ENCODE data around the gene RELN. TPM values are rescaled to one million over a fixed set of nuclear protein-coding genes. Genes with fewer than 3 reads are reported as not detected.

RELN gene
- total RNA-seq, 1 experiment from 2014 or later, result 0.20 TPM

DNA sequence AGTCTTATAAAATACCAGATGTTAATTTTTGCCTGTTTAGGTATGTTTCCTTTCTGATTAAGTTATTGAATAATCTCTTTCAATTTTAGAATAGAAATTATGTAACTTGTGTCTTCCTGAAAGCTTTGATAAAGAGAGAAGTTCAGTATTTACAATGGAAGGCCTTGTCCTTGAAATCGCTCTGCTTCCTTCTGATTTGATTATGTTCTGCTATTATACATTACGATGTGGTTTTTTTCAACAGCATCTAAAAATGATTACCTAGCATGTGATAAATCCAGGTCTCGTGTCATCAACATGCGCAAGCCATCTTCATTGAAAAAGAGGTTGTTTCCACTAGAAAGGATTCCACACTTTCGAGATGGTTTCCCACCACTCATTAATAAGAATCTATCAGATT is 447.0 kb downstream of the RELN start (continued):
- TF ChIP-seq SP1 (CRISPR knock-in tag; conservative IDR thresholded peaks at IDR 0.05), result no peak
- TF ChIP-seq ZNF232 (CRISPR knock-in tag; IDR thresholded peaks at IDR 0.05), result no peak

DNA sequence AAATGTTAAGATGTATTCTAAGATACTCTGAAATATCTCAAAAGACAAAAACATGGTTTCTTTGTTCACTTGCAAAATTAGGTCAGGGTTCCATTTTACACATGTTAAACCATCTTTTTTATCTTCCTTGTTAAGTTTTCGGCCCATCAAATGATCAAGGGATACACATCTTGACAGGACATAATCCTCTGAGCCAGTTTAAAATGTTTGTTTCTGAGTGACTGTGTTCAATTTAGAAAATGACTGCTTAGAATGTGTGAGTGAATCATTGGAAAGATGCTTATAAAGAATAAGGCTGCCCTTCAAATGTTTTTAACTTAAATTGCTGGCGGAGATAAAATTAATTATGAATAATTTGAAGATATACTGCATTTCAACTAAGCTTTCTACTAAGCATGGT is 447.5 kb downstream of the RELN start:
- no peak overlapping the region for H3K27ac Mint-ChIP-seq
- H3K36me3 Mint-ChIP-seq, result no peaks in the 10 kb centered on the region
- no peak for DNase-seq (ENCODE audit: low spot score)
- ChIA-PET CTCF (no interaction called here), POLR2A (no interaction called here)
- H3K4me1 Mint-ChIP-seq, result no peaks in the 10 kb centered on the region
- no peaks in the 10 kb centered on the region for H3K27me3 Mint-ChIP-seq (ENCODE audit: low read depth)
- peaks cover 5% of the 10 kb centered on the region; the same call in 1 of the 2 replicates for H3K9me3 Mint-ChIP-seq
- H3K4me3 Mint-ChIP-seq, result no peak overlapping the region
- ATAC-seq, result no peak
- TF ChIP-seq, protein P1, sequence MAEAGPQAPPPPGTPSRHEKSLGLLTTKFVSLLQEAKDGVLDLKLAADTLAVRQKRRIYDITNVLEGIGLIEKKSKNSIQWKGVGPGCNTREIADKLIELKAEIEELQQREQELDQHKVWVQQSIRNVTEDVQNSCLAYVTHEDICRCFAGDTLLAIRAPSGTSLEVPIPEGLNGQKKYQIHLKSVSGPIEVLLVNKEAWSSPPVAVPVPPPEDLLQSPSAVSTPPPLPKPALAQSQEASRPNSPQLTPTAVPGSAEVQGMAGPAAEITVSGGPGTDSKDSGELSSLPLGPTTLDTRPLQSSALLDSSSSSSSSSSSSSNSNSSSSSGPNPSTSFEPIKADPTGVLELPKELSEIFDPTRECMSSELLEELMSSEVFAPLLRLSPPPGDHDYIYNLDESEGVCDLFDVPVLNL (CRISPR knock-in tag; IDR thresholded peaks at IDR 0.05; ENCODE audit: borderline replicate concordance, low read depth), result no peak
- TF ChIP-seq MYBL2 (CRISPR knock-in tag; IDR thresholded peaks at IDR 0.05), result no peak
- TF ChIP-seq ESRRA (CRISPR knock-in tag; IDR thresholded peaks at IDR 0.05; ENCODE audit: borderline replicate concordance), result no peak
- TF ChIP-seq RORB (CRISPR knock-in tag; IDR thresholded peaks at IDR 0.05), result no peak
- no peak for TF ChIP-seq NR3C1 (CRISPR knock-in tag; conservative IDR thresholded peaks at IDR 0.05; ENCODE audit: low read depth)
- no peak for TF ChIP-seq CREM (CRISPR knock-in tag; IDR thresholded peaks at IDR 0.05)
- TF ChIP-seq RELA (CRISPR knock-in tag; IDR thresholded peaks at IDR 0.05; ENCODE audit: borderline replicate concordance), result no peak
- TF ChIP-seq JAZF1 (CRISPR knock-in tag; IDR thresholded peaks at IDR 0.05), result no peak
- no peak for TF ChIP-seq NR1H2 (CRISPR knock-in tag; IDR thresholded peaks at IDR 0.05)
- no peak for TF ChIP-seq SOX15 (CRISPR knock-in tag; IDR thresholded peaks at IDR 0.05)
- TF ChIP-seq, protein P2, sequence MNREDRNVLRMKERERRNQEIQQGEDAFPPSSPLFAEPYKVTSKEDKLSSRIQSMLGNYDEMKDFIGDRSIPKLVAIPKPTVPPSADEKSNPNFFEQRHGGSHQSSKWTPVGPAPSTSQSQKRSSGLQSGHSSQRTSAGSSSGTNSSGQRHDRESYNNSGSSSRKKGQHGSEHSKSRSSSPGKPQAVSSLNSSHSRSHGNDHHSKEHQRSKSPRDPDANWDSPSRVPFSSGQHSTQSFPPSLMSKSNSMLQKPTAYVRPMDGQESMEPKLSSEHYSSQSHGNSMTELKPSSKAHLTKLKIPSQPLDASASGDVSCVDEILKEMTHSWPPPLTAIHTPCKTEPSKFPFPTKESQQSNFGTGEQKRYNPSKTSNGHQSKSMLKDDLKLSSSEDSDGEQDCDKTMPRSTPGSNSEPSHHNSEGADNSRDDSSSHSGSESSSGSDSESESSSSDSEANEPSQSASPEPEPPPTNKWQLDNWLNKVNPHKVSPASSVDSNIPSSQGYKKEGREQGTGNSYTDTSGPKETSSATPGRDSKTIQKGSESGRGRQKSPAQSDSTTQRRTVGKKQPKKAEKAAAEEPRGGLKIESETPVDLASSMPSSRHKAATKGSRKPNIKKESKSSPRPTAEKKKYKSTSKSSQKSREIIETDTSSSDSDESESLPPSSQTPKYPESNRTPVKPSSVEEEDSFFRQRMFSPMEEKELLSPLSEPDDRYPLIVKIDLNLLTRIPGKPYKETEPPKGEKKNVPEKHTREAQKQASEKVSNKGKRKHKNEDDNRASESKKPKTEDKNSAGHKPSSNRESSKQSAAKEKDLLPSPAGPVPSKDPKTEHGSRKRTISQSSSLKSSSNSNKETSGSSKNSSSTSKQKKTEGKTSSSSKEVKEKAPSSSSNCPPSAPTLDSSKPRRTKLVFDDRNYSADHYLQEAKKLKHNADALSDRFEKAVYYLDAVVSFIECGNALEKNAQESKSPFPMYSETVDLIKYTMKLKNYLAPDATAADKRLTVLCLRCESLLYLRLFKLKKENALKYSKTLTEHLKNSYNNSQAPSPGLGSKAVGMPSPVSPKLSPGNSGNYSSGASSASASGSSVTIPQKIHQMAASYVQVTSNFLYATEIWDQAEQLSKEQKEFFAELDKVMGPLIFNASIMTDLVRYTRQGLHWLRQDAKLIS (CRISPR knock-in tag; IDR thresholded peaks at IDR 0.05; ENCODE audit: borderline replicate concordance), result no peak
- TF ChIP-seq, protein P3, sequence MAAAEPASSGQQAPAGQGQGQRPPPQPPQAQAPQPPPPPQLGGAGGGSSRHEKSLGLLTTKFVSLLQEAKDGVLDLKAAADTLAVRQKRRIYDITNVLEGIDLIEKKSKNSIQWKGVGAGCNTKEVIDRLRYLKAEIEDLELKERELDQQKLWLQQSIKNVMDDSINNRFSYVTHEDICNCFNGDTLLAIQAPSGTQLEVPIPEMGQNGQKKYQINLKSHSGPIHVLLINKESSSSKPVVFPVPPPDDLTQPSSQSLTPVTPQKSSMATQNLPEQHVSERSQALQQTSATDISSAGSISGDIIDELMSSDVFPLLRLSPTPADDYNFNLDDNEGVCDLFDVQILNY (CRISPR knock-in tag; IDR thresholded peaks at IDR 0.05), result no peak

DNA sequence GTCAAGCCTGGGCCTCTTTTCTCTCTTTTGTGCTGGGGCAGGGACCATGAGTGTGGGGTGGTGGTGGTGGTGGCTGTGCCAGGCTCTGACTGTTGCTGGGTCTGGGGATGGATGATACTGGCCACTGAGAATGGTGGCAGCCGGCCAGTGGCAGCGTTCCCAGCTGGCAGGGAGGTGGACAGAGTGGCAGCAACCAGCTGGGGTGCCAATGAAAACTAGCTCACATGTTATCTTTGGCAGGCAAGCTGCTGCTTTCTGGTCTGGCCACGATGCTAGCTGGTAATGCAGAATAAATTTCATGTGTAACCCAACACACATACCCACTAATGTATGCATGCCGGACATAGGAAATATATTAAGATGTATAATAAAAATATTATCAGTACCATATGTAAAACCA is 448.4 kb downstream of the RELN start:
- TF ChIP-seq, protein P4, sequence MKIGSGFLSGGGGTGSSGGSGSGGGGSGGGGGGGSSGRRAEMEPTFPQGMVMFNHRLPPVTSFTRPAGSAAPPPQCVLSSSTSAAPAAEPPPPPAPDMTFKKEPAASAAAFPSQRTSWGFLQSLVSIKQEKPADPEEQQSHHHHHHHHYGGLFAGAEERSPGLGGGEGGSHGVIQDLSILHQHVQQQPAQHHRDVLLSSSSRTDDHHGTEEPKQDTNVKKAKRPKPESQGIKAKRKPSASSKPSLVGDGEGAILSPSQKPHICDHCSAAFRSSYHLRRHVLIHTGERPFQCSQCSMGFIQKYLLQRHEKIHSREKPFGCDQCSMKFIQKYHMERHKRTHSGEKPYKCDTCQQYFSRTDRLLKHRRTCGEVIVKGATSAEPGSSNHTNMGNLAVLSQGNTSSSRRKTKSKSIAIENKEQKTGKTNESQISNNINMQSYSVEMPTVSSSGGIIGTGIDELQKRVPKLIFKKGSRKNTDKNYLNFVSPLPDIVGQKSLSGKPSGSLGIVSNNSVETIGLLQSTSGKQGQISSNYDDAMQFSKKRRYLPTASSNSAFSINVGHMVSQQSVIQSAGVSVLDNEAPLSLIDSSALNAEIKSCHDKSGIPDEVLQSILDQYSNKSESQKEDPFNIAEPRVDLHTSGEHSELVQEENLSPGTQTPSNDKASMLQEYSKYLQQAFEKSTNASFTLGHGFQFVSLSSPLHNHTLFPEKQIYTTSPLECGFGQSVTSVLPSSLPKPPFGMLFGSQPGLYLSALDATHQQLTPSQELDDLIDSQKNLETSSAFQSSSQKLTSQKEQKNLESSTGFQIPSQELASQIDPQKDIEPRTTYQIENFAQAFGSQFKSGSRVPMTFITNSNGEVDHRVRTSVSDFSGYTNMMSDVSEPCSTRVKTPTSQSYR (CRISPR knock-in tag; IDR thresholded peaks at IDR 0.05), result no peak
- TF ChIP-seq MXD4 (CRISPR knock-in tag; IDR thresholded peaks at IDR 0.05; ENCODE audit: borderline replicate concordance), result no peak
- TF ChIP-seq, protein P1 (CRISPR knock-in tag; IDR thresholded peaks at IDR 0.05; ENCODE audit: borderline replicate concordance, low read depth), result no peak
- TF ChIP-seq, protein P5, sequence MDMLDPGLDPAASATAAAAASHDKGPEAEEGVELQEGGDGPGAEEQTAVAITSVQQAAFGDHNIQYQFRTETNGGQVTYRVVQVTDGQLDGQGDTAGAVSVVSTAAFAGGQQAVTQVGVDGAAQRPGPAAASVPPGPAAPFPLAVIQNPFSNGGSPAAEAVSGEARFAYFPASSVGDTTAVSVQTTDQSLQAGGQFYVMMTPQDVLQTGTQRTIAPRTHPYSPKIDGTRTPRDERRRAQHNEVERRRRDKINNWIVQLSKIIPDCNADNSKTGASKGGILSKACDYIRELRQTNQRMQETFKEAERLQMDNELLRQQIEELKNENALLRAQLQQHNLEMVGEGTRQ (CRISPR knock-in tag; IDR thresholded peaks at IDR 0.05), result no peak
- ChIA-PET POLR2A (no interaction called here), CTCF (no interaction called here)
- H3K4me1 Mint-ChIP-seq, result no peaks in the 10 kb centered on the region
- H3K36me3 Mint-ChIP-seq, result no peaks in the 10 kb centered on the region
- no peak overlapping the region for H3K4me3 Mint-ChIP-seq
- ATAC-seq (no peak), DNase-seq (ENCODE audit: low spot score) (no peak)
- H3K27me3 Mint-ChIP-seq (ENCODE audit: low read depth), result no peaks in the 10 kb centered on the region
- peaks cover 5% of the 10 kb centered on the region; the same call in 1 of the 2 replicates for H3K9me3 Mint-ChIP-seq
- H3K27ac Mint-ChIP-seq, result no peak overlapping the region
